Activated gamma-delta T cell treated with Interleukin-2 at 50 U/mL for 16 hours (primary cell): ENCODE measurements around the gene PLEKHM2.

Experiments used
- DNase-seq: peaks from one replicate; pipeline ENCODE4 v3.0.0-alpha.2; 2020

The PLEKHM2 gene

DNA sequence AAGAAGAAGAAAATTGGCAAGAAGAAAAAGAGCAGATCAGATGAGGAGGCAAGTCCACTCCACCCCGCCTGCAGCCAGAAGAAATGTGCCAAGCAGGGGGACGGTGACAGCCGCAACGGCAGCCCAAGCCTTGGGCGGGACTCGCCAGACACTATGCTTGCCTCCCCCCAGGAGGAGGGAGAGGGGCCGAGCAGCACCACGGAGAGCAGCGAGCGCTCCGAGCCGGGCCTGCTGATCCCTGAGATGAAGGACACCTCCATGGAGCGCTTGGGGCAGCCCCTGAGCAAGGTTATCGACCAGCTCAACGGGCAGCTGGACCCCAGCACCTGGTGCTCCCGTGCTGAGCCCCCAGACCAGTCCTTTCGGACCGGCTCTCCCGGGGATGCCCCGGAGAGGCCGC is 42.9 kb downstream of the PLEKHM2 start:
- DNase-seq, result no peak

DNA sequence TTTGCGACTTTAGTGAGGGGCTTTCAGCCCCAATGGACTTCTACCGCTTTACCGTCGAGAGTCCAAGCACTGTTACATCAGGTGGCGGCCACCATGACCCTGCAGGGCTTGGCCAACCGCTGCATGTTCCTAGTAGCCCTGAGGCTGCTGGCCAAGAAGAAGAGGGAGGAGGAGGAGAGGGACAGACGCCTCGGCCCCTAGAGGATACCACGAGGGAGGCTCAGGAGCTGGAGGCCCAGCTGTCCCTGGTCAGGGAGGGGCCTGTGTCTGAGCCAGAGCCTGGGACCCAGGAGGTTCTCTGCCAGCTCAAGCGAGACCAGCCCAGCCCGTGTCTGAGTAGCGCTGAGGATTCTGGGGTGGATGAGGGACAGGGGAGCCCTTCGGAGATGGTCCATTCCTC is 43.3 kb downstream of the PLEKHM2 start:
- no peak for DNase-seq

DNA sequence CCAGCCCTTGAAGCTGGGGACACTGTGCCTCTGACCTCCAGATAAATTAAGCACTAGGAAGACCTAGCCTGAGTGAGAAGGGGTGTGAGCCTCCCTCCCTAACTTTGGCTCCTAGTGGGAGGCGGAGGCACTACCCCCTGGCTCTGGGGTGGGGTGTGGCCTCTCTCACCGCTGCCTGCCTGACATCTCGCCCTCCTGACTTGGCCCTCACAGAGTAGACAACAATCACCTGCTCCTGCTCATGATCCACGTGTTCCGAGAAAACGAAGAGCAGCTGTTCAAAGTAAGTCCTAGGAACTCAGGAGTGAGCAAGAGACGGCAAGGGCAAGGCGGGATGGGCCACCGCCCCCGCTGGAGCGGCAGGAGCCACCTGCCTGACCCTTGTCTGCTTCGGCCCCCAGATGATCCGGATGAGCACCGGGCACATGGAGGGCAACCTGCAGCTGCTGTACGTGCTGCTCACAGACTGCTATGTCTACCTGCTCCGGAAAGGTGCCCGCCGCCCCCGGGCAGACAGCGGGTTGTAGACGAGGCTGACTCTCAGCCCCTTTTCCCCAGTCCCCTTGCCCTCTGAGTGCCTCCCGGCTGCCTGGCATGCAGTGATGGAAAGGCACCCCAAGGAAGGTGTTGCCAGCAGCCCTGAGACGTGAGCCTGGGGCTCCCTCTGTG is 43.9 kb downstream of the PLEKHM2 start:
- no peak for DNase-seq

DNA sequence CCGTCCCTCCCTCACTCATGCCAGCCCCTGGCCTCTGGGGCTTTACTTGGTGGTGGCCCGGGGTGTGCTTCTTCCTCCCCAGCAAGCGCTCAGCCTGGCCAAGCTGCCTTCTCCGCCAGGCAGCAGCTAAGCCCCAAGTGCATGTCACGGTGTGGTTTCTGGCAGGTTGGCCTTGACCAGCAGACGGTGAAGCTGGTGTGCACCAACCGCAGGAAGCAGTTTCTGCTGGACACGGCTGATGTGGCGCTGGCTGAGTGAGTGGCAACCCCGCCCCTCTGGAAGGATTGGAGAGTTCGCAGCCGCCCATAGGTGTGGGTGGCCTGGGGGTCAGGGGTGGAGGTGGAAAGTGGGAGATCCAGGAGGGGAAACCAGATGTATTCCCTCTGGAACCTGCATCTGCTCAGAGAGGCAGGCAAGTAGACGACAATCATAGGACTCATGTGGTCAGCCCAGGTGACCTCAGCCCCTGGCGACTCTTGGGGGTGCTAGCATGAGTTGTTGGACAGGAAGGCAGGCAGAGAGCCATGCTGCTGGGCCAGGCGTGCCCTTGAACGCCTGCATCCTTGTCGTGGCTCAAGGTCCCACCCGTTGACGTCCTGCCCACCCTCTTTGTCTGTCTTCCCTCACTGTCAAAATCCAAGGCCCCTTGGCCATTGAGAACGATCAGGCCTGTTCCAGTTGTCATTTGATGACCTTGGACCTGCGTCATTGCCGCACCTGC is 45.0 kb downstream of the PLEKHM2 start:
- no peak for DNase-seq

DNA sequence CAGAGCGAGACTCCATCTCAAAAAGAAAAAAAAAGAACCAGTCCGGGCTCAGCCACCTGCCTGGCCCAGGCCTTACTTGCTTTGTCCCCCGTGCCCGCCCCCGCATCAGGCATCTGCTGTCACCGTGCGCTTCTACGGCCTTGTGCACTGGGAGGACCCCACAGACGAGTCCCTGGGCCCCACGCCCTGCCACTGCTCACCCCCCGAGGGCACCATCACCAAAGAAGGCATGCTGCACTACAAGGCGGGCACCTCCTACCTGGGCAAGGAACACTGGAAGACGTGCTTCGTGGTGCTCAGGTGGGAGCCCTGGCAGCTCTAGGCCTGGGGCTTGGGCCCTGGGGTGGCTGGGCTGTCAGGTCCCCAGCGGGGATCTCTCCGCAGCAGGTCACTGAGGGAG is 46.3 kb downstream of the PLEKHM2 start:
- no peak for DNase-seq

DNA sequence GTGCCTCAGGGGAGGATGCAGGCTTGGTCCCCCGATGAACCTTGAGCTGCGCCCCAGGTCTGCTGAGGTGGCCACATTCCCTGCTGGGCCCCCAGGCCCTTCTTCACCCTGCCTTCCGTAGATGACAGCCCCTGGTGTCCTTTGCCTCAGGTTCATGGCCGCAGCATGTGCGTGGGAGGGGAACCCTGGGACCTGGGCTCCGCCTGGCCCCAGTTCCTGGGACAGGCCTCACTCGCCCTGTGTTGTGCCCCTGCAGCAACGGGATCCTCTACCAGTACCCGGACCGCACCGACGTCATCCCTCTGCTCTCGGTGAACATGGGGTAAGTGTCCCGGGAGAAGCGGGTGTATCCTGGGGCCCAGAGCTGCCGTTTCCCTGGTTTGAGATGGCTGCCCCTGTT is 46.8 kb downstream of the PLEKHM2 start:
- DNase-seq, result no peak

DNA sequence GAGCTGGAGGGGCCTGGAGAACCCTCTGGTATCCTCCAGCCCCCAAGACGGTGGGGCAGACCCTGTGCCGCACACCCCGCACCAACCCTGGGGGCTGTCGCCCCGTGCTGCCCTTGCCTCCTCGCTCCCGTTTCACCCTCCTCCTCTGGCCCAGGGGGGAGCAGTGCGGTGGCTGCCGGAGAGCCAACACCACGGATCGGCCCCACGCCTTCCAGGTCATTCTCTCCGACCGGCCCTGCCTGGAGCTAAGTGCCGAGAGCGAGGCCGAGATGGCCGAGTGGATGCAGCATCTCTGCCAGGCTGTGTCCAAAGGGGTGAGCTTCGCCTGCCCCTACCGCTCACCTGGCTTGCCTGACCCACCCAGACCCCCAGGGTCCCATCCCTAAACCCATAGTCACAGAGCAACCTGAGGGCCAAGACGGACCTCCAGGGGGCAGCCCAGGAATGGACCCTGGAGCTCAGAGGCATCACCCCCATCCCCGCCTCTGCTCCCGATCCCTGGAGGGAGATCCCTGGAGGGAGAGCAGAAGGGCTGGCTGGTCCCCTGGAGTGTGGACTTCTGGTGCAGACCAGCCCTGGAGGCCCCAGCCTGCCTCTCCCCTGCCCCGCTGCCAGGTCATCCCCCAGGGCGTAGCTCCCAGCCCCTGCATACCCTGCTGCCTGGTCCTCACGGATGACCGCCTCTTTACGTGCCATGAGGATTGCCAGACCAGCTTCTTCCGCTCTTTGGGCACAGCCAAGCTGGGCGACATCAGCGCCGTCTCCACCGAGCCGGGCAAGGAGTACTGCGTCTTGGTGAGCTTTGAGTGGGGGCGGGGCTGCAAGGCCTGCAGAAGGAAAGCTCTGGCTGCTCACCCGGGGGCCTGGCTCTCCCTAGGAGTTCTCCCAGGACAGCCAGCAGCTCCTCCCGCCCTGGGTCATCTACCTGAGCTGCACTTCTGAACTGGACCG is 47.9 kb downstream of the PLEKHM2 start:
- no peak for DNase-seq

DNA sequence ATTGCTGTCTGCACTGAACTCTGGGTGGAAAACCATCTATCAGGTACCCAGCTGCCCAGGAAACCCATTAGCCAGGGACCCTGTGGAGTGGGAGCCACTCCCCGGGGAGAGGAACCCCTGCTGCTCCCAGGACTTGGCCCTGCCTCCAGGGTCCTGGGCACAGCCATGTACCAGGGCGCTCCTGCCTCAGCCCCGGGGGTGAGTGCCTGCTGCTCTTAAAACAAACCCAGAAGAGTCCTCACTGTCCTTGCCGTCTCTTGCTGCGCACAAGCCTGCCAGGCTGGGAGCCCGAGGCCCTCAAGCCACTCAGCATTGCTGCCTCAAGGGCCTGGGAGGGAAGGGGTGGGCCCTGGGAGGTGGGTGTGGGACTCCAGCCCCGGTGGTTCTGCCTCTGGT is 48.6 kb downstream of the PLEKHM2 start:
- no peak for DNase-seq

DNA sequence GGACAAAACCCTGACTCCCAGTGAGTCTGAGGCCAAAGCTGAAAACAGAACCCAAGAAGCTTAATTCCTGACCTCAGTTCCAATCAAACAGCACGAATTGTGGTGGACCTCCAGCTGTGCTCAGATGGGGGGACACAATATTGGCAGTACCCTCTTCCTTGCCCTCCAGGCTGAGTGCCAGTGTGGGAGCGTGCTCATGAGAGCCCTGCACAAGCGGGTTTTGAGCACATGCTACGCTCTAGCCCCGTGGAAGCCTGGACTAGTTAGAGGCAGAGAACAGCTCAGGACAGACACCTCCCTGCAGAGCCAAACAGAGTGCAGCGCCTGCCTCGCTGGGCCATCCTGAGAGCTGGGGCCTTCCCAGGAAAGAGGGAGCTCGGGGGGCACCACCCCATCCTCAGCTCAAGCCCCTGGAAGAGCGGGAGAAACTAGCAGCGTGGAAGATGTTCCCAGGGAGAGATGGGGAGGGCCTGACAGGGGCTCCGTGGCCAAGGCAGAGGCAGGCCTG is 49.2 kb downstream of the PLEKHM2 start:
- no peak for DNase-seq

DNA sequence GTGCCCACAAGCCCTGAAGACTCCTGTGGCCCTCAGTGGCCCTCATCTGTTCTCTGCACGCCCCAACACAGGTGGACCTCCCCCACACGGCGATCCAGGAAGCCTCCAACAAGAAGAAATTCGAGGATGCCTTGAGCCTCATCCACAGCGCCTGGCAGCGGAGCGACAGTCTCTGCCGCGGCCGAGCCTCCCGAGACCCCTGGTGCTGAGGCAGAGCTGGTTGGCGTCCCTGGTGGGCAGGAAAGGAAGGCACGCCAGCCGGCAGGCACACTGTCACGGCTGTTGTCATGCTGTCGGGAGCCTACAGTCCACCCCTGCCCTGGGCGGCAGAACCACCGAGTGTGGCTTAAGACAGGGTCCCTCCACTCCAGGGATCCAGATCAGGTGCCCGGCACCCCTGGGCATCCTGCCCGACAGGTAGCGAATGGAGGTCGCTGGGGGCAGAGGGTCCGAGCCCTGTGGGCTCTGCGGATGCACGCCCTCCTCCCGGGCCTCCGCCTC is 49.7 kb downstream of the PLEKHM2 start:
- no peak for DNase-seq

DNA sequence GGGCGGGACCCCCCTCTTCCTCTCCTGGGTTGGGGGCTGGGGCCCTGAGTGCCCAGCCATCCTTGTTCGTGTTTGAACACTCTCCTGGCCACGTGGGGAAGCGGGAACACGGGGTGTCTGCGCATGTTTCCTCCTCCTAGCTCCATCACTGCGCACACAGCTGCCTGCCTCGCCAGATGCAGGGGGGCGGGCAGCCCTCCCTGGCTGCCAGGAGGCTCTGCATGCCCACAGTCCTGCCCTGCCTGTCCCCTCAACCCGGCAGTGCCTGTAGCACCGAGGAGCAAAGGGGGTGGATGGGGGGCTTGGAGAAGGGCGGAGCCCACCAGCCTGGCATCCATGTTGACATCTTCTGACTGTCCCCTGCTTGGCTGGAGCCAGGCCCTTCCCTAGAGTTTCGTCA is 50.2 kb downstream of the PLEKHM2 start:
- no peak for DNase-seq

DNA sequence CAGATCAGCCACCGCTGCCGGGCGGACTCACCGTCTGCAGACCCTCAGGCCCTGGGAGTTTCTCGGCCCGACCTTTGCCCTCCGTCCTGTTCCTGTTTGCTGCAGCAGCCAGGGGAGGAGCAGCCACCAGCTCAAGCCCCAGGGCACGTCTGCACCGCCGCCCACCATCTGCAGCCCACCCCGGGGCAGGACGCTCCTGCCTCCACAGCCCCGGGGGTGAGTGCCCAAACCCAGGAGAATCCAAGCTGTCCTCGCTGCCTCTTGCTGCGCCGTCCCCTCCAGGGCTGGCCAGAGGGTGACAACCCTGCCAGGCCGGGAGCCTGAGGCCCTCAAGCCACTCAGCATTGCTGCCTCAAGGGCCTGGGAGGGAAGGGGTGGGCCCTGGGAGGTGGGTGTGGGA is 50.8 kb downstream of the PLEKHM2 start:
- no peak for DNase-seq

DNA sequence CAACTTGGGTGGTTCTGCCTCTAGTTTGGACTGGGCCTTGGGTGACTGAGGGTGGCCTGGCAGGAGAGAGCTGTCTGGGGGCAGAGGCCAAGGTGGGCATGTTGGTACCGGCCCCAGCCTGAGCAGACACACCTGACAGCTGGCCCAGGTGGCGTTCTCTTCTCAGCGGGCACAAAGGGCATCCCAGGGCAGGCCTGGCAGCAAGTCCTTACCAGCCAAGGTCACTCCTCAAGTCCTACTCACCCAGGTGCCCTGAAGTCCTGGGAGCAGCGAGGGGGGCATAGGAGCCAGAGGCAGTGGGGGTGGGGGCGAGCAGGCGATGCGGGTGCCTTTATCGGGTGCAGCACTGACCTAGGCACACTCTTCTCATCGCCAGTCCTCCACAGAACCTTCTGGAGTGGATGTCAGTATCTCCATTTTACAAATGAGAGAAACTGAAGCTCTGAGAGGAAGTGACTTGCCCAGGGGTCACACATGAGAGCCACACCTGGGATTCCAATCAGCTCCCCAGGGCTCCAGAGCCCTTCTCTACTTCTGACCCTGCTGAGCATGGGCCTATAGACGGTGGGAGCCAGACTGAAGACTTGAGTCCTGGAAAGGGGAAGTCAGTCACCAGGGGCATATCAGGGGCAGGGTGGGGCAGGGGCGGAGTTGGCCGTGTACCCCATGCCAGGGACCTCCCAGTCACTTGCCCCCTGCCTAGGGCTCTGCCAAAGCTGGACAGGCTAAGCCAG is 51.4 kb downstream of the PLEKHM2 start:
- no peak for DNase-seq

DNA sequence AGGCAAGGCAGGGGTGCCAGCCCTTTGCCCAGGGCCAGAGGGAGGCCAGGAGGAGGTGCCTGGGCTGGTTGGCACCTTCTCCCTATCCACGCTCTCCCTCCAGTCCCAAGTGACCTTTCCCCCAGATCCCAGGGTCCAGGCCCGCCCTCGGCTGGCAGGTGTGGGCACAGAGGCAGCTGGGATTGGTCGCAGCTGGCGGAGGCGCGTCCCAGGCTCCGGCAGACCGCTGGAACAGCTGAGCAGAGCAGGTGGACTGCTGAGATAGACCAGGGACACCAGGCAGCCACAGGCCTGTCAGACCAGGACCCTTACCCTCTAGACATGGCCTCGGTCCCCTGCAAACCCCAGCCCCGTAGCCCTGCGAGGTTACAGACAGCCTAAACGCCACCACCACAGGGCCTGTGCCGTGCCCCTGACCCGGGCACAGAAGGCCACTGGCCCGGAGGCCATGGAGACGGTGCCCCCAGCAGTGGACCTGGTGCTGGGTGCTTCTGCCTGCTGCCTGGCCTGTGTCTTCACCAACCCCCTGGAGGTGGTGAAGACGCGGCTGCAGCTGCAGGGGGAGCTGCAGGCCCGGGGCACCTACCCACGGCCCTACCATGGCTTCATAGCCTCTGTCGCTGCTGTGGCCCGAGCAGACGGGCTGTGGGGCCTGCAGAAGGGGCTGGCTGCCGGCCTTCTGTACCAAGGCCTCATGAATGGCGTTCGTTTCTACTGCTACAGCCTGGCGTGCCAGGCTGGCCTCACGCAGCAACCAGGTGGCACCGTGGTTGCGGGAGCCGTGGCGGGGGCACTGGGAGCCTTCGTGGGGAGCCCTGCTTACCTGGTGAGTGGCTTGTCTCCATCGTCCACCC is 52.1 kb downstream of the PLEKHM2 start, which contains the start of gene SLC25A34:
Gene SLC25A34, plus strand, starts transcription at position 221 of the 854 bp plus-strand sequence. Its CDS starts 228 bp downstream, at position 449.
- no peak for DNase-seq

DNA sequence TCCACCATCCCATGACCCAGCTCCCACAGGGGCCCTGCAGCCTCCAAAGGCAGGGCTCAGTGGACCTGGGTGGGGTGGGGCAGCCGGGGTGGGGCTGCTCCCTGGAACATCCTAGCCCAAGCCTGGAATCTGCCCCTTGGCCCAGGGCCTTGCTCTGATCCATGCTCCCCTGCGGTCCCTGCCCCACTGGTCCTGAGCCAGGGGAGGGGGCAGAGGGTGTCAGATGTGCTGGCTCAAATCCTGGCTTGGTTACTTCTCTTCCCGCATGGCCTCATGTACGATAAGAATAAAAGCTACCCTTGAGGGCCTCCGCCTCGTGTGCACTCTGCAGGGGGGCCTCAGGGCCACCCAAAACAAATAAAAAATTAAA is 52.8 kb downstream of the PLEKHM2 start:
- DNase-seq, result no peak

DNA sequence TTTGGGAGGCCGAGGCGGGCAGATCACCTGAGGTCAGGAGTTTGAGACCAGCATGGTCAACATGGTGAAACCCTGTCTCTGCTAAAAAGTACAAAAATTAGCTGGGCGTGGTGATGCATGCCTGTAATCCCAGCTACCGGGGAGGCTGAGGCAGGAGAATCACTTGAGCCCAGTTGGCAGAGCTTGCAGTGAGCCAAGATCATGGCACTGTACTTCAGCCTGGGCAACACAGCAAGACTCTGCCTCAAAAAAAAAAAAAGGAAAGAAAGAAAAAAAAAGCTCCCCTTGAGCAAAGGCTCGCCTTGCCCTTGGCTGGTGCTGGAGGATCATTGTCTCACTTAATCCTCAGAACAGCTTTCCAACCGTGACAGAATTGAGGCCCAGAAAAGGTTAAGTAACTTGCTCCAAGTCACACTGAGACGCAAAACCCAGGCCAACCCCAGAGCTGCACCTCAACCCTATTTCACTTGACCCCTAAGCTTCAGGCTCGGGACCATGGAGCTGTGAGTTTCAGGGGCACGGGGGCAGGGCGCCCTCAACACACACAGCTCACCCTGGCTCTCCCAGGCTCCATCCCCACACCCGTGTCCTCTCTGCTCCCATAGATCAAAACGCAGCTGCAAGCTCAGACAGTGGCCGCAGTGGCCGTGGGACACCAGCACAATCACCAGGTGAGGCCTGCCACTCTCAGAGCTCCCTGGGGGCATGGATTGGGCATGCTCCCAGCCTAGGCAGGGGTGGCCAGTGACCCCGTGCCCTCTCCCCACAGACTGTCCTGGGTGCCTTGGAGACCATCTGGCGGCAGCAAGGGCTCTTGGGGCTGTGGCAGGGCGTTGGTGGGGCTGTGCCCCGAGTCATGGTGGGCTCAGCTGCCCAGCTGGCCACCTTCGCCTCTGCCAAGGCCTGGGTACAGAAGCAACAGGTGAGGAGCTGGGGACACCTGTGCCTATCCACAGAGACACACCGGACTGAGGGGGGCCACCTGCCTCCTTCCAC is 53.5 kb downstream of the PLEKHM2 start:
- DNase-seq, result no peak

DNA sequence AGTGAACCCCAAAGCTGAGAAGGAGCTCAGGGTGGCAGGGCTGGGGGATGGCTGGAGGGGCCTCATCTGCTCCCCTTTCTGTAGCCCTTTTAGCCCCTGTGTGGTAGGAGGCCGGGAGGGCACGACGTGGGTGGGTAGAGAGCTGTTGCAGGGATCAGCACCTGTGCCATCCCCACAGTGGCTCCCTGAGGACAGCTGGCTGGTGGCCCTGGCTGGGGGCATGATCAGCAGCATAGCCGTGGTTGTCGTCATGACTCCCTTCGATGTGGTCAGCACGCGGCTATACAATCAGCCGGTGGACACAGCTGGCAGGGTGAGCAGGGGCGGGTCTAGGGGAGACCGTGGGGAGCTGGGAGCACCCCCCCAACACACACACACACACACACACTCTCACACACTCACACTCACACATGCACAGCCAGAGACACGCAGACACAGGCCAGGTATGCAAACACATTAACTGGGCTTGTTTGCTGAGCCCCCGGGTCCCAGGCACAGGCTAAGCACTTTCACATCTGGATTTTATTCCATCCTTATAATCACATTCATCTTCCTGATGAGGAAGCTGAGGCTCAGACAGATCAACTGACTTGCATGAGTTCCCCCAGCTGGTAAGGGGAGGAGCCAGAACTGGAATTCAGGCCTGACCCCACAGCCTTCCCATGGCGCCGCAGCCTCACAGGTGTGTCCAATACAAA is 54.4 kb downstream of the PLEKHM2 start:
- DNase-seq, result no peak

DNA sequence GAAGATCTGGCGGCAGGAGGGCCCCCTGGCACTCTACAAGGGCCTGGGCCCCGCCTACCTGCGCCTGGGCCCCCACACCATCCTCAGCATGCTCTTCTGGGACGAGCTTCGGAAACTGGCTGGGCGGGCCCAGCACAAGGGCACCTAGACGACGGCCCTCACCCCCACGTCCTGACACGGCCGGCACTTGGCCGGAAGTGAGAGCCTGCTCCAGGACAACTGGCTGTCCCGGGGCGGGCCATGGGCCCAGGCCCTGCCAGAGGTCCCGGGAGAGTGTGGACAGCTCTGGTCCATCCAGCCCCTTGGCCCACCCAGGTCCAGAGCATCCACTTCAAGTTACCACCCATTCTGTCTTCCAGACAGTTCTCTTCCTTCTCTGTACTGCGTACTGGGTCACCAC is 55.1 kb downstream of the PLEKHM2 start:
- DNase-seq, result no peak

DNA sequence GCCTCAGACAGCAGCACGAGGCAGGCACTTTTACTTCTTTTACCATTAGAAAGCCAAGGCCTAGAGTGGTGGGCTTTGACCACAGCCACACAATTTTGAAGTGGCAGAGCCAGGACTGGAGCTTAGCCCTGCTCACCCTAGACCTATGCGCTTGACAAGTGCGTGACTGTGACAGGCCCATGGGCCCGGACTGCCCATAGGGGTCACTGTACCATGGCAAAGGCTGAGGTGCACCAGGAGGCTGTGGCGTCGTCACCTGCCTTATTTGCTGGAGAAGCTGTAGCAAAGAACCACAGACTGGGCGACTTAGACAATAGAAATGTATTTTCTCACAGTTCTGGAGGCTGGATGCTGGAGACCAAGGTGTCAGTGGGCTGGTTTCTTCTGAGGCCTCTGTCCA is 55.6 kb downstream of the PLEKHM2 start:
- DNase-seq, result no peak
